Activated T-helper 1 cell treated with anti-CD3 and anti-CD28 coated beads, Interleukin-2, amount 50 U/mL, for 16 hours (primary cell): ENCODE measurements around the gene USP38.
"Not testable (repeated sequence)": the region's sequence is repeated elsewhere in the genome, so short reads cannot be mapped to it uniquely, and the experiment has no call there.

Source experiments
- DNase-seq, 2 donors: peaks; one replicate each; pipeline ENCODE4 v3.0.0-alpha.2; 2020; ENCODE audit warnings: low read depth in 1 of 2, low spot score in 1 of 2

Gene USP38

DNA sequence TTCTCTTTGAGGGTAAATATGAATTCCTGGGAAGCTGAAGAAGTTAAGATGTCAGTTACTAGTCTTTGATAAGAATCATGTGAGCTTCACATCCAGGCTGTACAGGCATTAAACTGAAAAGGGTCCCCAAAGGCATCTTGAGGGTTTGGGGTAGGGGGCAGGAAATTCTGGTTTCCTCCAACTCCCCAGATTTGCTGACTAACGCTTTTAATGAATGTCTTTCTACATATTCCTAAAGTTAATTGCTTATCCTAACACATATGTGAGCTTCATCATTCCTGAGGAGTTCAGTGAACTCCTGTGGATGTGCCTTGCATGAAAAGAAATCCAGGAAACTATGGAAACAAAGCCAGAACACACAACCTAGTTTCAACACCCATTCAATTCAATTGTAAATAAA is 78.1 kb downstream of the USP38 start:
- no peak for DNase-seq

GRCh38 chr4:143267690-143268089 is 83.0 kb downstream of the USP38 start:
- DNase-seq, result not testable (repeated sequence)

- DNase-seq, result no peak
Measured at GRCh38 chr4:143270256-143270838, 85.6 kb downstream of the USP38 start.
